ENCODE measurements around the gene BSPRY.
"Not testable (repeated sequence)": the region's sequence is repeated elsewhere in the genome, so short reads cannot be mapped to it uniquely, and the experiment has no call there.

The BSPRY gene

GRCh38 chr9:113370806-113371325 lies 21.5 kb downstream of the BSPRY start:
- DNase-seq (ENCODE audit: low spot score): no peak

GRCh38 chr9:113372059-113372458 lies 22.7 kb downstream of the BSPRY start:
- no peak for DNase-seq (ENCODE audit: low spot score)

GRCh38 chr9:113373256-113373655 lies 23.9 kb downstream of the BSPRY start:
- DNase-seq (ENCODE audit: low spot score): no peak

- DNase-seq (ENCODE audit: low spot score): no peak
Measured at GRCh38 chr9:113373676-113374392, 24.5 kb downstream of the BSPRY start.

- no peak for DNase-seq (ENCODE audit: low spot score)
Measured at GRCh38 chr9:113375057-113376023, 26.0 kb downstream of the BSPRY start.

- peak; percentile 82 for DNase-seq (ENCODE audit: low spot score)
Measured at GRCh38 chr9:113376634-113377567, 27.6 kb downstream of the BSPRY start, which contains the start of gene HDHD3. TSS of gene HDHD3 (minus strand) at chr9:113376986. CDS start at chr9:113374354, 2,632 bp downstream.

- not testable (repeated sequence) for DNase-seq (ENCODE audit: low spot score)
Measured at GRCh38 chr9:113379094-113379828, 29.9 kb downstream of the BSPRY start.

- not testable (repeated sequence) for DNase-seq (ENCODE audit: low spot score)
Measured at GRCh38 chr9:113379829-113380210, 30.5 kb downstream of the BSPRY start.

GRCh38 chr9:113380869-113381378 lies 31.6 kb downstream of the BSPRY start:
- DNase-seq (ENCODE audit: low spot score): no peak

GRCh38 chr9:113381441-113381840 lies 32.1 kb downstream of the BSPRY start:
- DNase-seq (ENCODE audit: low spot score): not testable (repeated sequence)

- DNase-seq (ENCODE audit: low spot score): no peak
Measured at GRCh38 chr9:113381909-113382411, 32.6 kb downstream of the BSPRY start.

- no peak for DNase-seq (ENCODE audit: low spot score)
Measured at GRCh38 chr9:113386571-113387393, 37.4 kb downstream of the BSPRY start.

- no peak for DNase-seq (ENCODE audit: low spot score)
Measured at GRCh38 chr9:113387560-113388230, 38.4 kb downstream of the BSPRY start.

- no peak for DNase-seq (ENCODE audit: low spot score)
Measured at GRCh38 chr9:113388833-113389232, 39.5 kb downstream of the BSPRY start.

- no peak for DNase-seq (ENCODE audit: low spot score)
Measured at GRCh38 chr9:113389451-113389850, 40.1 kb downstream of the BSPRY start.

- DNase-seq (ENCODE audit: low spot score): no peak
Measured at GRCh38 chr9:113390192-113390960, 41.0 kb downstream of the BSPRY start.

GRCh38 chr9:113391917-113392316 lies 42.6 kb downstream of the BSPRY start:
- no peak for DNase-seq (ENCODE audit: low spot score)

GRCh38 chr9:113393281-113393680 lies 43.9 kb downstream of the BSPRY start:
- DNase-seq (ENCODE audit: low spot score): no peak

Data from left forelimb (tissue), 1 donor.